K562 (cell line): Measurements from ENCODE around the gene OLR1. TPM values are rescaled to one million over a fixed set of nuclear protein-coding genes. Genes with fewer than 3 reads are reported as not detected.

Experiments
- ATAC-seq: fragments of 200-7000 bp; cut with Tn5 transposase; 3 replicates; pipeline ENCODE4 v1.9.1; 2020; ENCODE audit warnings: moderate library complexity
- BruUV-seq: library from RNA; stranded (reverse); fragments of 400-500 nt; replicated peaks from 2 replicates; lab custom pipeline; 2021; lab: Mats Ljungman, UMichigan
- CTCF ChIA-PET: fragments of 300-600 bp; formaldehyde crosslinking; extraction: SDS; loops from one replicate; lab custom pipeline; 2021; ENCODE audit warnings: low intra/inter-chr PET ratio; lab: Yijun Ruan, JAX
- POLR2A ChIA-PET: fragments of 300-600, 350-650 bp; sonication (Branson Sonifier 250); formaldehyde crosslinking; extraction: SDS; loops from one replicate; lab custom pipeline; 2021; ENCODE audit warnings: antibody characterized with exemption, inconsistent platforms; lab: Yijun Ruan, JAX
- DNase-seq, 4 experiments: peaks; one replicate each; pipeline versions ENCODE4 v3.0.0 to v3.0.0-alpha.2; 2011 to 2018; ENCODE audit warnings: low spot score in 3 of 4, mixed read lengths in 3 of 4; ENCODE audit errors: extremely low read depth in 1 of 4
- FAIRE-seq: peaks from 2 replicates; lab custom pipeline; 2011; peaks lifted over from hg19 to GRCh38; lab: Jason Lieb, UNC
- H2AFZ ChIP-seq: 2 replicates; pipeline ENCODE4 v1.6.0; 2011; ENCODE audit warnings: low read depth, low read length, control low read depth, inconsistent platforms
- H3K27ac ChIP-seq: fragments of 200-600 bp; 3 replicates; pipeline ENCODE4 v1.8.0; 2011; ENCODE audit warnings: low read depth, mild to moderate bottlenecking, control low read depth, inconsistent platforms, low read length, moderate library complexity, mixed read lengths; ENCODE audit errors: extremely low read depth
- H3K27me3 ChIP-seq, 2 experiments: fragments of 300-600 bp in 1 of 2; 2 replicates in 1 of 2; 3 replicates in 1 of 2; pipeline versions ENCODE4 v1.6.0 to v1.8.0; 2011; ENCODE audit warnings: inconsistent platforms in 2 of 2, low read length in 2 of 2, mild to moderate bottlenecking in 1 of 2, mixed read lengths in 1 of 2, moderate library complexity in 1 of 2; ENCODE audit not compliant: control insufficient read depth in 2 of 2, insufficient read depth in 2 of 2
- H3K36me3 ChIP-seq: fragments of 300-600 bp; 3 replicates; pipeline ENCODE4 v1.8.0; 2011; ENCODE audit warnings: mild to moderate bottlenecking, low read length, inconsistent platforms; ENCODE audit not compliant: control insufficient read depth, insufficient read depth
- H3K4me1 ChIP-seq, 2 experiments: fragments of 200-600 bp in 1 of 2; replicated peaks in 1 of 2; 2 replicates in 1 of 2; 3 replicates in 1 of 2; pipeline versions ENCODE4 v1.5.1 to v1.8.0; 2011; ENCODE audit warnings: inconsistent platforms in 2 of 2, low read length in 2 of 2, mild to moderate bottlenecking in 1 of 2, mixed read lengths in 1 of 2, moderate library complexity in 1 of 2; ENCODE audit not compliant: control insufficient read depth in 2 of 2, insufficient read depth in 2 of 2
- H3K4me2 ChIP-seq: 2 replicates; pipeline ENCODE4 v1.6.1; 2011; ENCODE audit warnings: low read length, control low read depth, inconsistent platforms, mixed read lengths; ENCODE audit not compliant: insufficient read depth
- H3K4me3 ChIP-seq: fragments of 200-600 bp; sonication (generic), shearing (Covaris generic); 2 replicates; pipeline ENCODE4 v1.5.1; 2016; ENCODE audit warnings: control low read depth, inconsistent platforms
- H3K79me2 ChIP-seq: fragments of 200-600 bp; 3 replicates; pipeline ENCODE4 v1.8.0; 2011; ENCODE audit warnings: low read length, inconsistent platforms; ENCODE audit not compliant: control insufficient read depth, insufficient read depth
- H3K9ac ChIP-seq, 2 experiments: 2 replicates each; pipeline versions ENCODE4 v1.6.0 to v1.6.1; 2011; ENCODE audit warnings: low read depth in 2 of 2, low read length in 2 of 2, control low read depth in 1 of 2, inconsistent platforms in 1 of 2, mild to moderate bottlenecking in 1 of 2, mixed read lengths in 1 of 2; ENCODE audit not compliant: insufficient read depth in 1 of 2
- H3K9me1 ChIP-seq: one replicate; pipeline ENCODE4 v1.6.0; 2011; ENCODE audit warnings: inconsistent platforms, mild to moderate bottlenecking, low read length, moderate library complexity; ENCODE audit not compliant: control insufficient read depth, insufficient read depth
- H3K9me3 ChIP-seq: replicated peaks from 2 replicates; pipeline ENCODE4 v1.5.1; 2011; ENCODE audit warnings: low read depth, low read length, inconsistent platforms; ENCODE audit not compliant: control insufficient read depth, insufficient read depth
- H4K20me1 ChIP-seq: replicated peaks from 2 replicates; pipeline ENCODE4 v1.6.1; 2011; ENCODE audit warnings: low read length, inconsistent platforms, mixed read lengths; ENCODE audit not compliant: control insufficient read depth, insufficient read depth
- AFF4 ChIP-seq: sonication (generic); formaldehyde crosslinking; IDR thresholded peaks from 2 replicates; pipeline ENCODE4 v1.8.0; 2023; ENCODE audit warnings: mild to moderate bottlenecking, missing genetic modification reagents
- CREBBP ChIP-seq: IDR thresholded peaks from one replicate; pipeline ENCODE4 v1.6.1; 2012; ENCODE audit warnings: low read depth, mild to moderate bottlenecking, control low read depth, inconsistent platforms, low read length
- ERF ChIP-seq: fragments of 450-650 bp; formaldehyde crosslinking; IDR thresholded peaks from 2 replicates; pipeline ENCODE4 v1.4.0; 2020; ENCODE audit warnings: mild to moderate bottlenecking, mixed read lengths
- MAFK ChIP-seq: IDR thresholded peaks from 2 replicates; pipeline ENCODE4 v1.6.1; 2011; ENCODE audit warnings: low read length, improper control_type of control experiment
- NCOA4 ChIP-seq: fragments of 450-650 bp; IDR thresholded peaks from 2 replicates; pipeline ENCODE4 v1.6.1; 2018; ENCODE audit warnings: mild to moderate bottlenecking; ENCODE audit not compliant: partially characterized antibody
- NFRKB ChIP-seq: fragments of 450-650 bp; IDR thresholded peaks from 2 replicates; pipeline ENCODE4 v1.6.1; 2016; ENCODE audit warnings: low read depth
- SPI1 ChIP-seq: IDR thresholded peaks from 2 replicates; pipeline ENCODE4 v1.6.1; 2011; ENCODE audit warnings: low read depth, low read length, control low read depth, borderline replicate concordance
- TBL1XR1 ChIP-seq, 2 experiments: IDR thresholded peaks; 2 replicates each; pipeline ENCODE4 v1.6.1; 2012; ENCODE audit warnings: improper control_type of control experiment in 2 of 2, low read length in 2 of 2, mild to moderate bottlenecking in 1 of 2
- ZNF263 ChIP-seq: sonication (generic); formaldehyde crosslinking; IDR thresholded peaks from 2 replicates; pipeline ENCODE4 v1.8.0; 2022; ENCODE audit warnings: mild to moderate bottlenecking, missing genetic modification reagents, borderline replicate concordance
- ZNF584 ChIP-seq: fragments of 200-800 bp; sonication (Bioruptor generic); IDR thresholded peaks from 2 replicates; pipeline ENCODE4 v1.6.1; 2016; ENCODE audit warnings: low read depth, mild to moderate bottlenecking, missing genetic modification characterization, missing compliant biosample characterization
- ZNF764 ChIP-seq: fragments of 250-450 bp; sonication (Bioruptor Pico); IDR thresholded peaks from 2 replicates; pipeline ENCODE4 v1.4.0; 2020; ENCODE audit warnings: low read depth, mild to moderate bottlenecking, moderate library complexity
- WGBS: fragments of 100-300 bp; shearing (Covaris generic); methylation state at CpG from one replicate; pipeline ENCODE4 v1.1.6; 2016; ENCODE audit warnings: low coverage, mixed read lengths; ENCODE audit not compliant: insufficient coverage; ENCODE audit errors: missing lambda C conversion rate; 5-methylcytosine and 5-hydroxymethylcytosine counted together
- in situ Hi-C: fragments of 300-500 bp; cut with MboI; formaldehyde crosslinking; loops from 4 replicates; pipeline ENCODE4 v1.15.0; 2018; ENCODE audit warnings: inconsistent platforms, mixed read lengths
- intact Hi-C: fragments of 100-400 bp; cut with micrococcal nuclease; formaldehyde crosslinking; loops from 2 replicates; pipeline ENCODE4 v1.14.2; 2022
- polyA plus RNA-seq, 8 experiments: library from polyadenylated mRNA; depleted of rRNA in 4 of 8; stranded (reverse) in 5 of 8; unstranded in 3 of 8; fragments of >200 nt; fragmentation: Nextera tagmentation in 2 of 8; fragmentation: Illumina TruSeq in 1 of 8; extraction: Ambion mirVana in 2 of 8; extraction: Trizol in 1 of 8; gene quantifications; 2 replicates each; pipeline versions ENCODE4 v1.2.1 to v1.2.3, GENCODE V29; 2011 to 2014; ENCODE audit warnings: inconsistent platforms in 1 of 8, missing spikeins in 1 of 8
- total RNA-seq, 7 experiments: library from RNA; depleted of rRNA in 6 of 7; stranded (reverse); fragments of >200 nt in 6 of 7; fragmentation: Illumina TruSeq in 2 of 7; extraction: Trizol in 2 of 7; gene quantifications; 2 replicates each; pipeline versions ENCODE4 v1.2.1 to v1.2.3, GENCODE V29; 2011 to 2021; ENCODE audit warnings: low replicate concordance in 1 of 7

The OLR1 gene
- total and polyA plus RNA-seq, 9 of the 15 experiments (the other 6 are each of a cell fraction or from before 2014, with no cell fraction given) = not detected

DNA sequence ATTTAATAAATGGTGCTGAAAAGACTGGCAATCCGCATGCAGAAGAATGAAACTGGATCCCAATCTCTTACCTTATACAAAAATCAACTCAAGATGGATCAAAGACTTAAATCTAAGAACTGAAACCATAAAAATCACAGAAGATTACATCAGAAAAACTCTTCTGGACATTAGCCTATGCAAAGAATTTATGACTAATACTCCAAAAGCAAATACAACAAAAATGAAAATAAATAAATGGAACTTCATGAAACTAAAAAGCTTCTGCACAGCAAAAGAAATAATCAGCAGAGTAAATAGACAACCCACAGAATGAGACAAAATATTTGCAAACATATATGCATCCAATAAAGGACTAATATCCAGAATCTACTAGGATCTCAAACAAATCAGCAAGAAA is 58.9 kb downstream of the OLR1 start:
- in situ Hi-C loops = no loop called here
- no peaks in the 10 kb centered on the region for H3K36me3 ChIP-seq
- no peaks in the 10 kb centered on the region for H4K20me1 ChIP-seq
- CTCF ChIA-PET = no interaction called here
- BruUV-seq = no TSS peak
- TF ChIP-seq ZNF764 (no peak), MAFK (no peak), CREBBP (no peak), ERF (CRISPR knock-in tag) (no peak), ZNF263 (no peak), NCOA4 (no peak), ZNF584 (CRISPR knock-in tag) (no peak), SPI1 (no peak), AFF4 (CRISPR knock-in tag) (no peak), TBL1XR1 (IDR thresholded peaks at IDR 0.05; ENCODE audit: low read length in 2 of 2) (no peak), NFRKB (no peak)
- TF ChIP-seq, all 486 proteins: peak for 0
- no peak for DNase-seq
- ATAC-seq = no peak
- no peak for FAIRE-seq
- Histone ChIP-seq H3K4me1 (peaks cover 0 to 5% of the 10 kb centered on the region in 2 experiments; a peak in 2 of 5 replicates), H3K4me3 (no peak overlapping the region), H3K9me1 (no peaks in the 10 kb centered on the region), H3K27me3 (no peaks in the 10 kb centered on the region; a peak in 2 of 5 replicates), H3K27ac (no peak overlapping the region), H3K4me2 (no peak overlapping the region), H3K79me2 (no peaks in the 10 kb centered on the region), H3K9me3 (no peaks in the 10 kb centered on the region), H2AFZ (no peak overlapping the region), H3K9ac (no peak overlapping the region)
- POLR2A ChIA-PET = no interaction called here
- 40% methylated on average over 1 of the region's 1 CpG for WGBS
- intact Hi-C loops = no loop called here
